ENCODE measurements around the gene CHRNA7.
"Not testable (repeated sequence)": the region's sequence is repeated elsewhere in the genome, so short reads cannot be mapped to it uniquely, and the experiment has no call there.

The CHRNA7 gene

DNA sequence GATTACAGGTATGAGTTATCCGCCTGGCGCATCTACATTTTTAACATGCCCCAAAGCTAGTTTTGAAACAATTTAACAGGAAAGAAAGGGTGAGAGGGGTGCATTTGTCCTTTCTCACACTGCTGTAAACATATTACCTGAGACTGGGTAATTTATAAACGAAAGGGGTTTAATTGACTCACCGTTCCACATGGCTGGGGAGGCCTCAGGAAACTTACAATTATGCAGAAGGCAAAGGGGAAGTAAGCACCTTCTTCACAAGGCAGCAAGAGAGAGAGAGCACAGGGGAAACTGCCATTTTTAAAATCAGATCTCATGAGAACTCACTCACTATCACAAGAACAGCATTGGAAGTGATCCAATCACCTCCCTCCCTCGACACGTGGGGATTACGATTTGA is 165.9 kb downstream of the CHRNA7 start:
- DNase-seq = not testable (repeated sequence)

GRCh38 chr15:32198938-32199337 is 168.6 kb downstream of the CHRNA7 start:
- DNase-seq = not testable (repeated sequence)

GRCh38 chr15:32209081-32209480 is 178.8 kb downstream of the CHRNA7 start:
- not testable (repeated sequence) for DNase-seq

- DNase-seq = no peak
Observed at GRCh38 chr15:32218666-32219065, 188.4 kb downstream of the CHRNA7 start.
